Activated CD4-positive, alpha-beta T cell treated with anti-CD3 and anti-CD28 coated beads, Interleukin-2, amount 50 U/mL, for 1 hour (primary cell): Measurements from ENCODE around the gene HS3ST3B1.

Experiments used
- DNase-seq: peaks from one replicate; pipeline ENCODE4 v3.0.0-alpha.2; 2020

Gene HS3ST3B1

DNA sequence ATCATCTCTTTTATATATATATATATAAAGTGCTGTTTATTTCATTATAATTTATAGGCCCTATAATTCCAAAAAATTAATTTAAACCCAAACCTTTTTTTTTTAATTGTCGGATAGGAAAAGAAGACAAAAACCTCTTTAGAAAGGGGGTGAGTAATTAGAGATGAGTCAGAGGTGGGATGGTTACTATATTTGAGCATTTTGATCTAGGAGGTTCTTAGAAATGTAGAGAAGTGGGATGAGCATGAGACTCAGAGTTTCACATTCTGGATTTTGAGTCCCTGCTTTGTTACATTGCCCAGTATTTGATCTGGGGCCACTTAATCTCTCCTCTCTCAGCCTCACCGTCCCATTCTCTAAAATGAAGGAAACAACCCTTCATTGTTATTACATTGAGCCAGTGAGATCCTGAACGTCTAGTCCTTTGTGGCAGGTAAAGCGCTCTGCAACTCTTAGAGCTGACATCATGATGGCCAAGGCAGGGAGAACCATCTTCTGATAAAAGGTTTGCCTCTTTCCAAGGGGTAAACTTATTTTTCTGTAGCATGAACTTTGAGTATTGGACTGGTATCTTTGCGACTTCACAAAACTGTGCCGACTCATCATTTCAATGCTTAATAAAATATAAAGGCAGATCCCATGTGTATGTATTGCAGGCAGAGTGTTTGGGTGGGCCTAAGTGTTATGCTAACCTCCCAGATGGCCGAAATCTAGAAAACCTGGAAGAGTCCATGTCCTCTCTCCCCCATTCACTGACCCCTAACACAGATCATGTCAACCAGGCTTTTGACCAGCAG lies 21.3 kb downstream of the HS3ST3B1 start:
- DNase-seq, result no peak

DNA sequence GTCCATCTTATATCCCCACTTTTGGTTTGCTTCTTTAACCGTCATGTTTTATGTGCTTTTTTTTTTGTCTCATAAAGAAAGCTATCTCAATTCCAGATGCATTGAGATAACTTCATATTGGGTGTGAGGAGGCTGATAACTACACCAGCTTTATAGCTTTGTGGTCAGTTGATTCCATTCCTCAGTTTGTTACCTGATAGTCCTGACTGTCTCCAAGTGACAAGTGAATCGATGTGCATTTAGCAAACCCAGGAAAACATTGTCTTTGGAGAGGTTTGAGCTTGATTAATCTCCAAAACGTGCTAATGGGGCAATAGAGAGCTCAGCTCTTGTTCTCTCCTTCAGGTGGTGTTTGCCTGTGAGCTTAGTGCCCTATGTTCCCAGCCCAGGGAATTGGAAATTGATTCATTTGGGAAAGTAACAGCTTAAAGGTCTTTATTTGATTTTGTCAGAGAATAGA lies 22.7 kb downstream of the HS3ST3B1 start:
- no peak for DNase-seq

DNA sequence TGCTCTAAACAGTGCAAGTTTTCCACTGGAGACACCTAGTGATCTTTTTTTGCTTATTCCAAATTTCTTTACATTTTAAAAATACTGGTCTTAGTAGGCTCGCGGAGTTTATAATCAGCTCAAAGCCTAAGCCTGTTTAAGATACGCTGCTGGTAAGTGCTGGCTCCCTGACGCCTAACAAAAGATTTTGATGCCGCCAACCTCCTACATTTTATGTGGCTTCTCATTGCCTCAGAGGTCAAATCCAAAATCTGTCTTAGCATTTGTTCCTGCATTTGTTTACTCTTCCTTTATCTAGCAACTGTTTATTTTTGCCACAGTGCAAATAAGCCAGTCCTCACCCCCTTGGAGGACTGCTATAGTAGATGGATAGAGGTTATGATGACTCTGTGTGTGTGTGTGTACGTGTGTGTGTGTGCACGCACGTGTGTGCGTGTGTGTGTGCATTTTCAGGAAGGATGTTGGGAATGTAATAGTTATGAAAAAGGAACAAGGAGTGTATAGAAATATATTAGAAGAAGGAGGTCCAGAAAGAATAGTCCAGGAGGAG lies 24.8 kb downstream of the HS3ST3B1 start:
- DNase-seq, result no peak

DNA sequence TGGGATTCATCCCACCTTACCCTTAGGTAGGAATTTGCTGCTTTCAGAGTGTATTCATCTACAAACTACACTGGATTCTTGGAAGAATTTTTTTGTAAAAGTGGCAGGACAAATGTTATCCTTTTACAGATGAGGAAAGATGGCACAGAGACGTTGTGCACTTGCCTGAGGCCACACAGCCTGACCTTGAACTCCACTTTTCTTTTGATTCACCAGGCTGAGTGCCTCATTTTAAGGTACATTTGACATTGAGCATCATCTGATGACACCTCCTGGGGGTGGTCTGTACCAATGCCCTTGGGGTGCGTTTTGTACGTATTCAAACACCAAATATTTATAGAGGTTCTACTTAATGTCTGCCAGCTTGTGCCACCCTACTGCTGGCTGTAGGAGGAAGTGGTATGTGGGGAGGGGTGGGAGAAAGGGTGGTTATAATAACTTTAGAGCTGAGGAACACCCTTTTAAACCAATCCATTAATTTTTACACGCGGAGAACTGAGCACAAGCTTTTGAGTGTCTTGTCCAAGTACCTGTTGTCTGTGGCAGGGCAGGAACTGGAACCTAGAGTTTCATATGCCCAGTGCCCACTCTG lies 29.1 kb downstream of the HS3ST3B1 start:
- no peak for DNase-seq

DNA sequence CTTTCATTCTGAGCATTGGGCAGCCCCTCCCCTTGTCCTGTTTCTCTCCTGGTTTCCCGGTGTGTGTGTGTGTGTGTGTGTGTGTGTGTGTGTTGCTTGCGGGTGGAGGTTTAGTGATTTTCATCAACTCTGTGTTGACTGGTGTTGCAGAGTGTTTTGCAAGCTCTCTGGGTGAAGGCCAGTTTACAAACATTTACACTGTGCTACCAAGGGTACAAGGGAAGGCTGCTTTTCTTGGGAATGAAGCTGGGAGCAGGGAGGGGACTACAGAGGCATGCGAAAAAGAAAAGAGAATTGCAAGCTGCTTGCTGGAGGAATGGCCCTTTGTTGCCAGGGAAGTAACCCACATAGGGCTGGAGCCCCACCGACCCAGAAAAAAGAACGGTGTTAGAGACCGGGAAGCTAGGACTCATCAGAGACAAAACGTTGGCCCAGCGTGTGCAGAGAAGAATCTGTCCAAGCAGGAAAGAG lies 29.6 kb downstream of the HS3ST3B1 start:
- no peak for DNase-seq

DNA sequence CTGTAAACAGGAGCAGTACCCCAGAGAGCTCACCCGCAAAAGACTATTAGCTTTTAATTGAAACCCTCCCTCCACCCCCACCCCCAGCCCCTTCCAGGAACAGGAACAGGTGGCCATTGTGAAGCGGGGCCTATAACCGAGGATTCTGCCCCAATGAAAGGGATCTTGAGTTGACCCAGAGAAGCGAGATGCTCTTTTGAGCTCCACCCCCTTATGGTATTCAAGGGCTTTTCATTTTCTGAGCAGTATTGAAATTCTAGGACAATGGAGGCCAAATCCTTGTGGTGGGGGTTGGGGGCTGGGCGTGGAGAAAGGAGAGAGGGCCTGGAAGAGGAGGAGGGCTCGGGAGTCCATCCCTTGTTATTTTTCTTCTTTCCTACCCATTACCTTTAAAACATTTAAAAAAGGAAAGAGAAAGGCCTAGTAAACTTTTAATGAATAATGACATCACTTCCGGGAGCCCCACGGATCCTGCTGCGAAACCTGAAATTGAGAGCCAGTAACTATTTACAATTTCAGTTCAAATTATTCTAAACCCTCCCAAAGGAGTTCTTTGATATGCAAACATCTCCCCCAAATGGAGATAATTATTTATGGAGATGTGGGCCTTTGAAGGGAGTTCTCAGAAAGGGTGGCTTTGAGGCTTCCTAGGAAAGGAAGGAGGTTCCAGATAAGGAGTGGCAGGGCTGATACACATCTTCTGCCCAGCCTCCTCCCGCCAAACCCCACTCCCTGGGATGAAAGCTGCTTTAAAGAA lies 30.5 kb downstream of the HS3ST3B1 start:
- no peak for DNase-seq

DNA sequence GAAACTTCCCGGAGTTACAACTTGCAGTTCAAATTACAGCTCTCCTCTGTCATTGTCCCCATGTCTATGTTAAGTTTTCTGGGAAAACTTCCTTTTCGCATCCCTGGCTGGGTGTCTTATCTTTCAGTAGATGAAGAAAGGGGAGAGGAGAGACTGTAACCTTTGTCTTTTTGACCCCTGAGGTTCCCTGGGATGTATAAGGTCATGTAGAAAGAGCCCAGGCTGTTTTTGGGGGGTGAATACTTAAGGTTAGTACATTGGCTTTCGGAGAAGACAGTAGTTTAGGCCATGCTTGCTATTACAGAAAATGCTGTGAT lies 31.1 kb downstream of the HS3ST3B1 start:
- DNase-seq, result no peak

DNA sequence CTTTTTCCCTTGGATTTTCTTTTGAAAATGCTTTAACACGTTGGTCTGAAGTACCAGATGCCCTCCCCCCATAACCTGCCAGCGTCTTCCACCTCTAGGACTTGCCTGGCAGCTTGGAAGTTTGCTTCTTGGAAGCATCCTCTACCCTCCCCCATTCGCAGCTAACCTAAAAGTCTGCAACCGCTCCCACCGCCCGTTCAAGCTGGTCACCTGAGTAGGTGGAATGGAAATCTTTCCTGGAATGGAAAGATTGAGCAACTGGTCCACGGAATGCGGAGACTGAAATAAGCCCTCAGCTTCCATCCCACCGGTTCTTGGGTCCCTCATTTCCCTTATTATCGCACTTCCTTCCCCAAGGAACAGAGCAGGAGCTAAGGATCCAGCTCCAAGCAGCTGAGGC lies 31.4 kb downstream of the HS3ST3B1 start:
- no peak for DNase-seq

DNA sequence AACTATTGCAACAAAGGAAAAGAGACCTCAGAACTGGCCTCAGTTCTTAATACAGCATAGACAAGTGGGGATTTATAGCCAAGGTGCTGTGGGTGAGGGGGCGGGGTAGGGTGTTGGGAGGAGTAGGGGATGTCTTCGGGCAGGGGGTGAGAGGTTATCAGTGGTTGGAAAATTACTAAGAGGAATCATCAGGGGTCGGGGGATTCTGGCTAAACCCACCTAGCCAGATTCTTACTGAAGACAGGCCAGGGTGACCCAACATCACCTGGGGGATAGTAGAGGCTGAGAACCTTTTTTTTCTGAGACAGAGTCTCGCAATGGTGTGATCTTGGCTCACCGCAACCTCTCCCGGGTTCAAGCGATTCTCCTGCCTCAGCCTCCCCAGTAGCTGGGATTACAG lies 32.6 kb downstream of the HS3ST3B1 start:
- DNase-seq, result no peak

DNA sequence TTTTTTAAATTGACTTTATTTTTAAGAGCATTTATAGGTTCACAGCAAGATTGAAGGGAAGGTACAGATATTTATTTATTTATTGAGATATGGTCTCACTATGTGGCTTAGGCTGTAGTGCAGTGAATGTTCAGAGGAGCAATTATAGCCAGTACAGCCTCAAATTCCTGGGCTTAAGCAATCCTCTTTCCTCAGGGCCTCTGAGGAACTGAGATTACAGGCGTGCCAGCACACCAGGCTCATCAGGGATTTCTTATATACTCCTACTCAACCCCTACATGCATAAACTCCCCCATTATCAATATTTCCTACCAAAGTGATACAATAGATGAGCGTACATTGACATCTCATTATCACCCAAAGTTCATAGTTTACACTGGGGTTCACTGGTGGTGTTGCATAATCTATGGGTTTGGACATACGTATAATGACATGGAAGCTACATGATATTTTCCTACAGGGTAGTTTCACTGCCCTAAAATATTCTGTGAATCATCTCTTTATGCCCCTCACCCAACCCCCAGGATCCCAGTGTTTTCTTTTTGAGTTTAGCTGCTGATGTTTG lies 33.5 kb downstream of the HS3ST3B1 start:
- DNase-seq, result no peak

DNA sequence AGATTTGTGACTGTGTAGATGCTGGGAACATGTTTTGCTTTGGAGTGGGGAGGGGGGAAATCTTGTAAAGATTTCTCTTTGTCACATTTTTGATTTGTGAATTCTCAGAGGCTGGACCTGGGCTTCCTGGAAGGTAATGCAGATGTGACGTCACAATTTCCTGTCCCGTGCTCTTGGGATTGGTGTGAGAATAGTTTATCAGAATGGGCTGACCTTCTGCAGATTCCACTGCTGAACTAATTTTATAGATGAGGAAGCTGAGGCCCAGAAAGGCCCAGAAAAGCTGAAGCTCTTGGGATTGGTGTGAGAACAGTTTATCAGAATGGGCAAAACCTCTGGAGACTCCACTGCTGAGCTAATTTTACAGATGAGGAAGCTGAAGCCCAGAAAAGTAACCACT lies 34.0 kb downstream of the HS3ST3B1 start:
- no peak for DNase-seq

DNA sequence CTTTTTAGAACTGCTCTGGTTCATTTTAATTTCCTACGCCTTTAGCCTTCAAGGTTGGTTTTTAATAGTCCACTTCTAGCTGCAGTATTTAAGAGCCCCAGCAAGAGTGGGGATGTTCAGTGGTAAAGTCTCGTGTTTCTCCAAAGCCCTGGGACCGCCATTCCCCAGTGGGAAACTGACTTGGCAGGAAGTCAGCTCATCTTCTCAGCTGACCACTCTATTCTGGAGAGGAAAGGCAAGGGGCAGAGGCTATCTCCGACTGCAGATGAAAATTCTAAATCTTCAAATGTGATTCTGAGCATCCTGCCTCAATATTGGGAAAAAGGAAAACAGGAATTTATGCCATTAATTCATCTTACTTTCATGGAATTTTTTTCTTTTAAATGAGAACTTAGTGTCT lies 35.5 kb downstream of the HS3ST3B1 start:
- DNase-seq, result no peak

DNA sequence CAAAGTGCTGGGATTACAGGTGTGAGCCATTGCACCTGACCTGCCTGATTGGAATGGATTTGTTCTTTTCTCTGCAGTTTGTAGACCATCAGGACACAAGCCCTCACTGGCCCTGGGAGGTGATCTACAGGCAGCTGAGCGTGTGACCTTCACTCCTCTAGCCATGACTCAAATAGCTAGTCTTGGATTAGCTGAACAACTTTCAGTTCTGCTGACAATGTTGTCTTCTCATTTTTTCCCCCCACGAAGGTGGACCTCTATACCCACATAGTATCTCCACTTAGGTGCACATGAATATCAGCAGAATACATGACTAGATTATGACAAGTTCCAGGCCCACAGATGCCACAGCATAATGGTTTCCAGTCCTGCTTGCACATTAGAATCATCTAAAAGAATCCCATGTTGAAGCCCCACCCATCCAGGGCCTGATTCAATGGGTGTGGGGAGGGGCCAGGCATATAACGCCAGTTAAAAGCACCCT lies 36.8 kb downstream of the HS3ST3B1 start:
- no peak for DNase-seq

DNA sequence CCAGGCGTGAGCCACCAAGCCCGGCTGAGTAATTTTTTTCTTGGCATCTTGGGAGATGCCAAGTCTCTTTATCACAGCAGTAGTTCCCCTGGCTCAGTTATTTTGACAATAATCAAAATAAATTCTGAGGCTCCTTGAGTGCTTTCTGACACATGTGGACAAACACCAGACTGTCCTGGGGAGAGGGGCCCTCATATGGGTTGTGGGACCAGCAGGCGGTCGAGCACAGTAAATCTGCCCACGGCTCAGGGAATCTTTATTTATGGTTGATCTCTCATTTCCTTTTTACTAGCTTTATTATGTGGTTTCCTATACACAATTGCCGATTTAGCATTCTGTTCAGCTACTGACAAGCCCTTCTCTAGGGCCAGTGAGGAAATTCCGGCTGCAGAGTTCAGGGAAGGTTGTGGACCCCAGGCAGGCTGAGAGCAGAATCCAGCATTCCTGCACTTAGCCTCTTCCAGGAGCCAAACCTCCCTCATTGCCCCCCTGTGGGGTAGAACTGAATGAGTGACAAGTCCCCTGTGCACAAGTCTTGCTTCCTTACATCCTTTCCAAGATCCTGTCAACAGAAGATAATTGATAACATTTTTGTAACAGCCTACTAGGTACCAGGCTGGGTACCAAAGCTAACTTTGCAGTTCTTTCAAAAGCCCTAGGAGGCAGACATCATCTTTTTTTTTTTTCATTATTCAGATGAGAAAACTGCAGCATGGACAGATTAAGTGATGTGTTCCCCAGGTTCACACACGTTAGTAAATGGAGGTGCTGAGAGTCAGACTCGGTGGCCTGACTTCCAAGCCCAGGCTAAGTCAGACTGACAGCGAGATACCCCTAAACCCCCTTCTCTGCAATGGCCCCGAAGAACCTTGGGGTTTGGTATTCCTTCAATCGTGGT lies 40.2 kb downstream of the HS3ST3B1 start:
- DNase-seq, result no peak

DNA sequence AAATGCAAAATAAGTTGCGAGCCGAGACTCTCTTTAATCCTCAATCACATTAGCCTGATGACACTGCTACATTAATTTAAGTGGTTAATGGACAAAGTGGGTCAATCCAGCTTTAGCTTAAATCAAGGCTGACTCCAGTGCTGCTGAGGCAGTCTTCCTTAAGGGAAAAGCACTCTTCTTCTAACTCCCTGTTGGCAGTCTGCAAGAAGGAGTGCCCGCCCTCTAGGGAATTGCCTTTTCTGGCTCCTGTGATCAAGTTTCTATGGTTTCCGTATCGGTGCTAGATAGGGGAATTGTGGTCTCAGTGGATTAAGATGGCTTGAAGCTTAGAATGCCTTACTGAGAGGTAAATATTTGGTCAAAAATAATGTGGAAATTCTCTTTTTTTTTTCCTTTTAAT lies 41.0 kb downstream of the HS3ST3B1 start:
- DNase-seq, result no peak

DNA sequence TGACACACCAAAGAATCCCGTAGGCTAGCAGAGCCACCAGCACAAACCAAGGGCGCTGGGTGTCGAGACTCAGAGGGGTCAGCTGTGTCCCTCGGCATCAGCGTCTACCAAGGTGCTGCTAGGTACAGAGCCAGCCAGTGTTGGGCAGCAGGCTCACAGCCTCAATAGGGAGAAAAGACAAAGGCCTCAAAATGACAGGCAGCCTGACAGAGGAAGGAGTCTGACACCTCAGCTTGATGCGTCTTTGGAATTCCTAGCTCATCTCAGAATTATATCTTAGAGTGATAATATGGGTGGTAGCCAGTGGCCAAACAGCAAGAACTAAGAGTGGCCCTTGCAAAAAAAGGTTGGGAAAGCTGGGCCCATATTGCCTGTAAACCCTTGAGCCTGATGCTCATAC lies 45.9 kb downstream of the HS3ST3B1 start:
- no peak for DNase-seq

DNA sequence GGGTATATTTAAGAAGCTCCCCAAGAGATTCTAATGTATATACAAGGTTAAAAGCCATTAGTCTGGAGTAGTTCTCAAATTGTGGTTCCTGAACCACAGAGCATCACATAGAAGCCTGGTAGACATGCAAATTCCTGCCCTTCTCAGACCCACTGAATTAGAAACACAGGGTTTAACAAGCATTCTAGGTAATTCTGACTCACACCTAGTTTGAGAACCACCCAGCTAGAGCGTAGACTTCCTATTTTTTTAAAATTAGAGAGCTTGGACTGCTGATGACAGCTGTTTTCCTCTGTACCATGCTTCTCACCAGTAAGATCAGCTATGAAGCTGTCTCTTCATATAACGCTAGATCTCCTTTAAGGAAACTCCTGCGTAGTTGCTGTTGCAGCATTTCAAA lies 50.6 kb downstream of the HS3ST3B1 start:
- no peak for DNase-seq

DNA sequence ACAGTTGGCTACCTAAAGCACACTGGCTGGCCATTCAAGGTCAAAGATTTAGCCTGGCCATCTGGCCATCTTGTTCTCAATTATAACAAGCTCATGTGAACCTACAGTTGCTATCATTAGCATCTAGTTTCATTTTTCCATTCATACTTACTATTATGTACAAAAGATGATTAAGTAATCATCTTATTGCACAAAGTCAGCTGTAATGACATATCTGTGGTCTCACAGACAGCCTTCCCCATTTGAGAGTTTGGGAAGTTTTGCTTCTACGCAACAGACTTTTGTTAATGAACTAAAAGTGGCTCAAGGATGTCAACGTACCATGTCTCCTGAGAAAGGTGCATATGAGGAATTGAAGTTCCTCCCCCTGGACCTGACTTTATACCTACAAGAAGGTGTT lies 51.3 kb downstream of the HS3ST3B1 start:
- DNase-seq, result no peak

DNA sequence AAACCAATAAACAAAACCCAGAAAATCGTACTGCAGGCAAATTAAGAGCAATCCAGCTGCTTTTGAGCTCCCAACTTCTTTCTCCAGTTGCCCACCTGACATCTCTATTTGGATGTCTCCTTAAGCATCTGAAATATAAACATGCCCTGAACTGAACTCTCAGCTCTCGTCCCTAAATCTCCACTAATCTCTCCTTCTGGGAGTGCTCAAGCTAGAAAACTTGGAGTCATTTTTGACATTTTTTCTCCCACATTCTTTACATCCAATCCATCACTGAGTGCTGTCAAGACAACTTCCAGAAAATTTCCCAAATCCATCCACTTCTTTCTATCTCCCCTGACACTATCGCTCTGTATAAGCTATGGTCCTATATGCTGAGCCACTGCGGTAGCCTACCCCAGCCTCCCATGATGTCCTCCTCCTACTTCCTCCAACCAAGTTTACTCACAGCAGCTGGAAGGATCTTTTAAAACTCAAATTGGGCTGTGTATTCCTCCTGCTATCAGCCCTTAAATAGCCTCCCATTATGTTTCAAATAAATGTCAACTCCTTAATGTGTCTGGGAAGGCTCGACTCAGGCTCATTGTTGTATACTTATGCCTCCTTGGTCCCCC lies 53.1 kb downstream of the HS3ST3B1 start:
- no peak for DNase-seq

DNA sequence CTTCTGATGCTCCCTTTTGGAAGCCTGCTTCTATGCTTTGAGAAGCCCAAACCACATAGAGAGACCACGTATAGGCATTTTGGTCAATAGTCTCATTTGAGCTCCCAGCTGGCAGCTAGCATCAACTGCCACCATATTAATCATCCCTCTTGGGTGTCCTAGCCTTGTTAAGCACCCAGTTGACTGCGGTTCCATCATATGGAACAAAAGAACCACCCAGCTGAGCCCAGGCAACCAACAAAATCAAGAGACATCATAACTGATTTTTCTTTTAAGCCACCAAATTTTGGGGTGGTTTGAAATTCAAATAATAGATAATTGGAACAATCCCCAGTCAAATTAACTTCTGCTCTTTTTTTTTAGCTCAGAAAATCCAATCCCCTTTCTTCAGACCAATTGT lies 53.9 kb downstream of the HS3ST3B1 start:
- no peak for DNase-seq

DNA sequence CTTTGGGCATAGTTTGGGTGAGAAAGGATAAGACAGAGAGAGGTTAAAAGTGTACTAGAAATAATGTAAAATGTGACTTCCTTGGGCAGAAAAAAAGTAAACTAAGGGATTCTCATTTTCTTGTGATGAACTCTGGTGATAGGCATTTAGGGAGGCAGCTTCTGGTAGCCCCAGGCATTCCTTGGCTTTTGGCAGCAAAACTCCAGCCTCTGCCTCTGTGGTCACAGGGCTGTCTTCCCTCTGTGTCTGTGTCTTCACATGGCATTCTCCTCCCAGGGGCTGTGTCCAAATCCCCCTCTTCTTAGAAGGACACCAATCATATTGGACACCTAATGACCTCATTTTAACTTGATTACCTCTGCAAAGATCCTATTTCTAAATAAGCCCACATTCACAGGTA lies 54.7 kb downstream of the HS3ST3B1 start:
- DNase-seq, result no peak
